CD14-positive monocyte (primary cell): ENCODE data around the gene KLK3. TPM values are rescaled to one million over a fixed set of nuclear protein-coding genes. Genes with fewer than 3 reads are reported as not detected.

Source experiments
- DNase-seq, 3 donors: peaks; one replicate each; pipeline ENCODE4 v3.0.0-alpha.2; 2011 to 2022
- H2AFZ ChIP-seq: 2 replicates; pipeline ENCODE4 v1.6.0; 2012; ENCODE audit warnings: mild to moderate bottlenecking, low read depth, low read length, inconsistent platforms; ENCODE audit not compliant: insufficient read depth, poor library complexity, severe bottlenecking
- H3K27ac ChIP-seq, 2 donors: 1 replicate in 1 of 2; 2 replicates in 1 of 2; pipeline ENCODE4 v1.5.1; 2012 to 2013; ENCODE audit warnings: low read length in 2 of 2, control low read depth in 1 of 2, inconsistent platforms in 1 of 2, low read depth in 1 of 2, mild to moderate bottlenecking in 1 of 2
- H3K27me3 ChIP-seq, 2 donors: one replicate each; pipeline versions ENCODE4 v1.6.0 to v1.6.1; 2011 to 2013; ENCODE audit warnings: low read length in 2 of 2; ENCODE audit not compliant: control insufficient read depth in 2 of 2, insufficient read depth in 2 of 2
- H3K36me3 ChIP-seq, 2 donors: replicated peaks in 1 of 2; 1 replicate in 1 of 2; 2 replicates in 1 of 2; pipeline versions ENCODE4 v1.5.1 to v1.6.1; 2012 to 2013; ENCODE audit warnings: low read length in 2 of 2, control low read depth in 1 of 2, inconsistent platforms in 1 of 2, mild to moderate bottlenecking in 1 of 2; ENCODE audit not compliant: insufficient read depth in 2 of 2, control insufficient read depth in 1 of 2
- H3K4me1 ChIP-seq, 2 donors: 1 replicate in 1 of 2; 2 replicates in 1 of 2; pipeline versions ENCODE4 v1.5.1 to v1.6.1; 2012 to 2013; ENCODE audit warnings: low read length in 2 of 2, control low read depth in 1 of 2, inconsistent platforms in 1 of 2, mild to moderate bottlenecking in 1 of 2, moderate library complexity in 1 of 2; ENCODE audit not compliant: insufficient read depth in 2 of 2, control insufficient read depth in 1 of 2
- H3K4me2 ChIP-seq: replicated peaks from 2 replicates; pipeline ENCODE3; 2012; ENCODE audit warnings: low read length, moderate library complexity, mild to moderate bottlenecking; ENCODE audit not compliant: poor library complexity, severe bottlenecking; ENCODE audit errors: extremely low read depth
- H3K4me3 ChIP-seq, 3 experiments: fragments of 200-600 bp in 1 of 3; sonication (generic) in 1 of 3; replicated peaks in 1 of 3; 1 replicate in 2 of 3; 2 replicates in 1 of 3; pipeline ENCODE4 v1.5.1; 2011 to 2013; ENCODE audit warnings: low read length in 3 of 3, mild to moderate bottlenecking in 3 of 3, control low read depth in 2 of 3, low read depth in 2 of 3, inconsistent platforms in 1 of 3, moderate library complexity in 1 of 3
- H3K79me2 ChIP-seq: 2 replicates; pipeline ENCODE4 v1.6.0; 2012; ENCODE audit warnings: mild to moderate bottlenecking, control low read depth, inconsistent platforms, low read length, moderate library complexity; ENCODE audit not compliant: insufficient read depth
- H3K9ac ChIP-seq: 2 replicates; pipeline ENCODE4 v1.6.0; 2017; ENCODE audit warnings: low read length, mild to moderate bottlenecking; ENCODE audit not compliant: insufficient read depth, poor library complexity, severe bottlenecking
- H3K9me3 ChIP-seq, 2 donors: replicated peaks in 1 of 2; 1 replicate in 1 of 2; 2 replicates in 1 of 2; pipeline versions ENCODE4 v1.5.1 to v1.6.1; 2012 to 2013; ENCODE audit warnings: low read length in 2 of 2, control low read depth in 1 of 2; ENCODE audit not compliant: control insufficient read depth in 1 of 2, insufficient read depth in 1 of 2
- H4K20me1 ChIP-seq: 2 replicates; pipeline ENCODE4 v1.6.0; 2012; ENCODE audit warnings: mild to moderate bottlenecking, low read length, control low read depth, moderate library complexity; ENCODE audit not compliant: insufficient read depth
- H3K27ac Mint-ChIP-seq, 7 donors: one replicate each; pipeline ENCODE4 v1.8.0; 2020; ENCODE audit warnings: mild to moderate bottlenecking in 7 of 7, mixed read lengths in 7 of 7, moderate library complexity in 6 of 7, inconsistent platforms in 2 of 7
- H3K27me3 Mint-ChIP-seq, 3 donors: one replicate each; pipeline ENCODE4 v1.8.0; 2021 to 2022; ENCODE audit warnings: low read depth in 3 of 3, mild to moderate bottlenecking in 3 of 3, mixed read lengths in 3 of 3, moderate library complexity in 3 of 3, inconsistent platforms in 1 of 3
- H3K36me3 Mint-ChIP-seq, 2 donors: one replicate each; pipeline ENCODE4 v1.8.0; 2020; ENCODE audit warnings: mixed read lengths in 2 of 2, inconsistent platforms in 1 of 2, mild to moderate bottlenecking in 1 of 2
- H3K4me1 Mint-ChIP-seq: one replicate; pipeline ENCODE4 v1.8.0; 2020; ENCODE audit warnings: mild to moderate bottlenecking, mixed read lengths
- H3K4me3 Mint-ChIP-seq, 2 donors: one replicate each; pipeline ENCODE4 v1.8.0; 2020; ENCODE audit warnings: mild to moderate bottlenecking in 2 of 2, mixed read lengths in 2 of 2, moderate library complexity in 1 of 2
- H3K9me3 Mint-ChIP-seq, 7 donors: one replicate each; pipeline ENCODE4 v1.8.0; 2020 to 2022; ENCODE audit warnings: mixed read lengths in 7 of 7, mild to moderate bottlenecking in 6 of 7, moderate library complexity in 6 of 7, inconsistent platforms in 2 of 7
- WGBS: methylation state at CpG from one replicate; pipeline ENCODE4 v1.1.5; 2013; ENCODE audit warnings: missing lambda C conversion rate; ENCODE audit not compliant: insufficient coverage; 5-methylcytosine and 5-hydroxymethylcytosine counted together
- intact Hi-C, 2 donors: fragments of 100-400 bp; cut with micrococcal nuclease; formaldehyde crosslinking; loops; one replicate each; pipeline versions ENCODE4 v1.15.0 to v1.15.1; 2023
- polyA plus RNA-seq, 3 donors: library from polyadenylated mRNA; depleted of rRNA in 1 of 3; unstranded in 2 of 3; stranded (reverse) in 1 of 3; fragments of 300-500 nt in 2 of 3; fragments of >200 nt in 1 of 3; fragmentation: Illumina TruSeq in 2 of 3; gene quantifications; 1 replicate in 2 of 3; 2 replicates in 1 of 3; pipeline ENCODE4 v1.2.3, GENCODE V29; 2012 to 2021
- TF ChIP-seq, protein P1 (sequence below): fragments of 200-600 bp; IDR thresholded peaks from one replicate; pipeline ENCODE4 v1.8.0; 2022; ENCODE audit warnings: antibody characterized with exemption, mild to moderate bottlenecking

Gene KLK3
- polyA plus RNA-seq, 3 donors, result not detected

DNA sequence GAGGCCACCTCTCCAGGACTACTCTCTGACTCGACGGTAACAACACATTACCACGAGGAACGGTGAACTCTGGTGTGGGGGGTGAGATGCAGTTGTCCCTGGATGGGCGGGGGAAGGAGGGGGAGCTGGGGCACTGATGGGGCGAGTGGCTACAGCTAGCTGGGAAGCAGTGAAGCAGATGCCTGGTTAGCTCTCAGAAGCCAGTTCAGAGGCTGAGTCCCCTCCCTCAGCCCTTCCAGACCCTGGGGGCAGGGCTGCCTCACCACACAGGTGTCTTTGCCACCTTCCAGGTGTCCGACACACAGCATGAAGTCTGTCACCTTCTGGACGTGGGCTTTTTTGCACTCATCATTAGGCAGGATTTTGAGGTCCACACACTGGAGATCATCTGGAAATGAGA, 35.1 kb upstream of the KLK3 start:
- WGBS, result 32% methylated on average over 6 of the region's 8 CpGs
- peaks cover 0 to 55% of the 10 kb centered on the region in 2 donors for H3K27me3 ChIP-seq
- intact Hi-C loops, result no loop called here

DNA sequence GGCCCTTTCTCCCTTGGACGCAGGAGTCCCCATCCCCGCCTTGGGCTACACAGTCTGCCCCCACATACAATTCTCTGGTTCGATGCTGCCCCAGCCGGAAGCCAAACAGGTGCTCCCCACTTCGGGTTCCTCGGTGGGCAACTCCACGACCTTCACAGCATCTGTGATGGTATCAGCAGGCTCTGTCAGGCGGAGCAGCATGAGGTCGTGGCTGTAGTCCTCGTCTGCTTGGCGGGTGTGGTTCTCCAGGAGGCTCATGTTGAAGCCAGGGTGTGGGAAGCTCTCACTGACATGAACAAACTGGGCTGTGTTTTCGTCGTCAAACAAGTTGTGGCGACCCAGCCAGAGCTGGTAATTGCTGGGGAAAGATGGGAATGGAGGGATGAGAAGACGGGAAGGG, 34.6 kb upstream of the KLK3 start:
- Mint-ChIP-seq H3K27me3 (peaks cover 77 to 79% (median 79%) of the 10 kb centered on the region in 3 donors), H3K36me3 (peaks cover 0 to 3% of the 10 kb centered on the region in 2 donors), H3K4me1 (peaks cover 29% of the 10 kb centered on the region), H3K4me3 (peak overlapping the region; percentile 63 to 92), H3K9me3 (peaks cover under 1 to 20% (median 14%) of the 10 kb centered on the region in 7 donors), H3K27ac (peak overlapping the region in 1 of 7 donors; percentile 59)
- Histone ChIP-seq H3K9ac (no peak overlapping the region), H3K4me1 (peaks cover 21 to 27% of the 10 kb centered on the region in 2 donors), H3K27ac (no peak overlapping the region), H4K20me1 (no peaks in the 10 kb centered on the region), H3K36me3 (no peaks in the 10 kb centered on the region), H3K4me3 (peak overlapping the region in 1 of 3 experiments; percentile 61), H3K9me3 (peaks cover 5% of the 10 kb centered on the region in 2 donors), H3K4me2 (peak overlapping the region; percentile 65), H2AFZ (peak overlapping the region; percentile 77), H3K27me3 (peaks cover 0 to 50% of the 10 kb centered on the region in 2 donors), H3K79me2 (no peaks in the 10 kb centered on the region)
- intact Hi-C loops, result no loop called here
- no peak for DNase-seq
- 6% methylated on average over 10 of the region's 15 CpGs for whole genome bisulfite sequencing
- TF ChIP-seq, protein P1, sequence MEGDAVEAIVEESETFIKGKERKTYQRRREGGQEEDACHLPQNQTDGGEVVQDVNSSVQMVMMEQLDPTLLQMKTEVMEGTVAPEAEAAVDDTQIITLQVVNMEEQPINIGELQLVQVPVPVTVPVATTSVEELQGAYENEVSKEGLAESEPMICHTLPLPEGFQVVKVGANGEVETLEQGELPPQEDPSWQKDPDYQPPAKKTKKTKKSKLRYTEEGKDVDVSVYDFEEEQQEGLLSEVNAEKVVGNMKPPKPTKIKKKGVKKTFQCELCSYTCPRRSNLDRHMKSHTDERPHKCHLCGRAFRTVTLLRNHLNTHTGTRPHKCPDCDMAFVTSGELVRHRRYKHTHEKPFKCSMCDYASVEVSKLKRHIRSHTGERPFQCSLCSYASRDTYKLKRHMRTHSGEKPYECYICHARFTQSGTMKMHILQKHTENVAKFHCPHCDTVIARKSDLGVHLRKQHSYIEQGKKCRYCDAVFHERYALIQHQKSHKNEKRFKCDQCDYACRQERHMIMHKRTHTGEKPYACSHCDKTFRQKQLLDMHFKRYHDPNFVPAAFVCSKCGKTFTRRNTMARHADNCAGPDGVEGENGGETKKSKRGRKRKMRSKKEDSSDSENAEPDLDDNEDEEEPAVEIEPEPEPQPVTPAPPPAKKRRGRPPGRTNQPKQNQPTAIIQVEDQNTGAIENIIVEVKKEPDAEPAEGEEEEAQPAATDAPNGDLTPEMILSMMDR, result no peak

More for the DNA sequence above, 35.1 kb upstream of the KLK3 start:
- Histone ChIP-seq H3K36me3 (no peaks in the 10 kb centered on the region), H3K4me1 (peaks cover 21 to 27% of the 10 kb centered on the region in 2 donors), H3K79me2 (no peaks in the 10 kb centered on the region), H2AFZ (no peak overlapping the region), H3K4me3 (no peak overlapping the region), H3K4me2 (no peak overlapping the region), H3K9me3 (peaks cover 5 to 6% of the 10 kb centered on the region in 2 donors), H3K9ac (no peak overlapping the region), H3K27ac (no peak overlapping the region), H4K20me1 (no peaks in the 10 kb centered on the region)
- H3K27ac Mint-ChIP-seq, result no peak overlapping the region
- H3K36me3 Mint-ChIP-seq, result peaks cover 0 to 3% of the 10 kb centered on the region in 2 donors
- H3K9me3 Mint-ChIP-seq, result peaks cover 3 to 24% (median 14%) of the 10 kb centered on the region in 7 donors
- TF ChIP-seq, protein P1, result no peak
- H3K27me3 Mint-ChIP-seq, result peaks cover 78 to 82% (median 82%) of the 10 kb centered on the region in 3 donors
- no peak for DNase-seq
- H3K4me3 Mint-ChIP-seq, result peak overlapping the region in 1 of 2 donors; percentile 92
- peaks cover 29% of the 10 kb centered on the region for H3K4me1 Mint-ChIP-seq
